ENCODE measurements around the gene KLHL6.

DNA sequence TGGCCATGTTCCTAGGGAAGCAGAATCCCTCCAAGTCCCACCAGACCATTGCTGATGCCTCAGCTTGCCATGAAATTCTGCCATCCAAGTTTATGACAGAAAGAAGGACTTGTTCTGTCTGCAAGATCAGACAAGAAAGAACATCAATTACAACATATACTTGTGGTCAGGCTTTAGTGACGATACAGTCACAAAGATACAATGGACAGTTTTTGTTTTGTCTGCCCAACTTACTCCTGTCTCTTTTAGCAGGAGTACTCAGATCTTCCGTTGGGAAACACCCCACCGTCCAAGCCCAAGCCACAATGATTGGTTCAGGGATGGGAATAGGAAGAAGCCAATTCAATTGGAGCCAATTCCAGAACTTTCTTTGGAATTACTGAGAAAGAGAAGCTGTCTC, 15.7 kb downstream of the KLHL6 start:
- TF ChIP-seq, protein P1, sequence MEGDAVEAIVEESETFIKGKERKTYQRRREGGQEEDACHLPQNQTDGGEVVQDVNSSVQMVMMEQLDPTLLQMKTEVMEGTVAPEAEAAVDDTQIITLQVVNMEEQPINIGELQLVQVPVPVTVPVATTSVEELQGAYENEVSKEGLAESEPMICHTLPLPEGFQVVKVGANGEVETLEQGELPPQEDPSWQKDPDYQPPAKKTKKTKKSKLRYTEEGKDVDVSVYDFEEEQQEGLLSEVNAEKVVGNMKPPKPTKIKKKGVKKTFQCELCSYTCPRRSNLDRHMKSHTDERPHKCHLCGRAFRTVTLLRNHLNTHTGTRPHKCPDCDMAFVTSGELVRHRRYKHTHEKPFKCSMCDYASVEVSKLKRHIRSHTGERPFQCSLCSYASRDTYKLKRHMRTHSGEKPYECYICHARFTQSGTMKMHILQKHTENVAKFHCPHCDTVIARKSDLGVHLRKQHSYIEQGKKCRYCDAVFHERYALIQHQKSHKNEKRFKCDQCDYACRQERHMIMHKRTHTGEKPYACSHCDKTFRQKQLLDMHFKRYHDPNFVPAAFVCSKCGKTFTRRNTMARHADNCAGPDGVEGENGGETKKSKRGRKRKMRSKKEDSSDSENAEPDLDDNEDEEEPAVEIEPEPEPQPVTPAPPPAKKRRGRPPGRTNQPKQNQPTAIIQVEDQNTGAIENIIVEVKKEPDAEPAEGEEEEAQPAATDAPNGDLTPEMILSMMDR (conservative IDR thresholded peaks at IDR 0.05) = no peak
- TF ChIP-seq ZFX (IDR thresholded peaks at IDR 0.05) = no peak
